Hematopoietic multipotent progenitor cell treated with erythropoietin and hydrocortisone succinate and interleukin-3 and kit ligand, for 4 days (in vitro differentiated cells): ENCODE data around the gene OTUD5.

Experiments
- DNase-seq: peaks from one replicate; pipeline ENCODE4 v3.0.0-alpha.2; 2015

The OTUD5 gene

DNA sequence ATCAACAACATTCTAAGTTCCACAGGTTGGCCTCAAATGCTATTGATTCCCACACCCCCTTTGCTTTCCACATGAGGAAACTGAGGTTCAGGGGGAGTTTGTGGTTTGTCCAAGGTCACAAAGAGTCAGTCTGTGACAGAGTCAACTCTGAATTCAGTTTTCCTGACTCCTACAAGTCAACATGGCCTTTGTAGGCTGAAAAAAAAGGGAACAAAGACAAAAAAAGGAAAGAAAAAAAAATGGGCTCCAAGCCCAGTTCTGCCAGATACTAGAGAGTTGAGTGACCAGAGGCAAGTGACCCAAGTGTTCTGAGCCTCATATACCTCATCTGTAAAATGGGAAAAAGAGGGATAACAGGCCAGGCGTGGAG is 22.1 kb downstream of the OTUD5 start:
- no peak for DNase-seq

DNA sequence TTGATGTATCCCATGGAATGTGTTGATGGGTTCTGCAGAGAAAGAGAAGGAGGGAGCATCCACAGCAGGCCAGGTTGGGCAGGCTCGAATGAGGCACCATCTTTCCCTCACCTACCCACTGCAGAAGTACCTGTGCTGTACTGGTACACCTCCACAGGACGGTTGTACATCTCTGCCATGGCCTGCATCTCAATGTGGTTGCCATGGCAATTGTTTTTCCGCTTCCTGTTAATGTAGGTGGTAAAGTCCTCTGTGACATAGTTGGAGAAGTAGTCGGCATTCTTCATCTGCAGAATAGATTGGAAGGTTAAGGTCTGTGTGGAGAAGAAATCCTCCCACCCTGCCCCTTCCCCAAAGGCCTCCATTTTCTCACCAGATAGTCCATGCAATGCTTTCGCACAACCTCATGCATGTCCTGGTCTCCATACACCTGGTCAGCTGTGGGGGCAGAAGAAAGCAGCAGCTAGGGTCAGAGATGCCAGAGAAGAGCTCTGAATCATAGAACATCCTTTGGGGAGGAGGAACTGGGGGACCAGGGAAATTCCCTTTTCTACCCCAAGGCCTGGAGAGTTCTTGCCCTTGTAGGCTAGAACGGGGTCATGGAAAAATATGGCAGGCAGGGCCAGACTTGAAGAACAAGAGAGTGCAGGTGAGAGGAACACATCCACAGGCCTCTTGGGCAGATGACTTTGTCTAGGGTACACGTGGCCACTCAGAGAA is 22.7 kb downstream of the OTUD5 start:
- DNase-seq: no peak

DNA sequence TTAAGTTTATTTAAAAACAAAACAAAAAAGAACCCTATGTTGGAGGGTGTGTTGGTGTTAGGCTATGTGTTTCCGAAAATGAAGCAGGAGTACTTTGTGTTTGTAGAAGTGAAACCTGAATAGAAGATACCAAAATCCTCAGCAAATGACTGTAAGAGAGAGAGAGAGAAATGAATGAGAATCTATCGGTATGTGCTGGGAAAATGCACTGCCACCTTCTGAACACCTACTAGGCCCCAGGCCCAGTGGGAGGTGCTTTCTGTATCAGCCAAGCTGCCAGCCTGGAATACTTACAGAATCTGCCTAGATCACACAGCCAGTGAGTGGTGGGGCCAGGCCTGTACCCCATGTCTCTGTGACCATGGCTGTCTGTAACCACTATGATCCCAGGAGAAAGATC is 23.6 kb downstream of the OTUD5 start:
- no peak for DNase-seq

DNA sequence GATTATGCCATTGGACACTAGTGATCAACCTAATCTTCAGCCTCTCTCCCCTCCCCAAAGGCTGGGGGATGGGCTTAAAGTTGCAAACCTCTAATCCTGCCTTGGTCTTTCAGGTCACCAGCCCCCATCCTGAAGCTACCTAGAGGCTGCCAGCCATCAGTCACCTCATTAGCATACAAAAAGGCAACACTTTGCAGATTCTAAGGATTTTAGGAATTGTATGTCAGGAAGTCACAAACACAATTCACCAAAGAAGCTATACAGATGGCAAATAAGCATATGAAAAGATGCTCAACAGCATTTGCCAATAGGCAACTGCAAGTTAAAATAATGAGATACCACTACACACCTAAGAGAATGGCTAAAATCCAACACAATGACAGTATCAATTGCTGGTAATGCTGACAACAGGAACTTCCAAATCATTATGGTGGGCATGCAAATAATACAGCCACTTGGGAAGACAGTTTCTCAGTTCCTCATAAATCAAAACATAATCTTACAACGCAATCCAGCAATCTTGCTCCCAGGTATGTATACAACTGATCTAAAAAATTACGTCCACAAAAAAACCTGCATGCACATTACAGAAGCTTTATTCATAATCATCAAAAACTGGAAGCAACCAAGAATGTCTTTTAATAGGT is 29.5 kb downstream of the OTUD5 start:
- no peak for DNase-seq

DNA sequence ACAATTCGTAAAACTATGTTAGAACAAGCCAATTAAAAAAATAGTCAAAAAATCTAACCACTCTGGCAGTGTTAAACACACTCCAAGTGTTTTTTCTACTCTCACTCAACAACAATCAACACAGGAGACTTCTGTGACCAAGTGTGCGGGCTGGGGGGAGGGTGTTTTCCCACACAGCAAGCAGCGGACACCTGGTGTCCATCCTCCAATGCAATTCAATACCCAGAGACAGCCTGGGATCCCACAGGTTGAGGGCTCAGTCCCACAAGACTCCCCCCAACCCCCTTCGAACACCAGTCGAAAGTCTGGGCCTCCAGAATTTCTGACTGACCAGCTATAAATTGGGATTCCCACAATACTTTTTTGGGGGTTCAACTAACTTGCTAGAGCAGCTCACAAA is 30.3 kb downstream of the OTUD5 start:
- no peak for DNase-seq

DNA sequence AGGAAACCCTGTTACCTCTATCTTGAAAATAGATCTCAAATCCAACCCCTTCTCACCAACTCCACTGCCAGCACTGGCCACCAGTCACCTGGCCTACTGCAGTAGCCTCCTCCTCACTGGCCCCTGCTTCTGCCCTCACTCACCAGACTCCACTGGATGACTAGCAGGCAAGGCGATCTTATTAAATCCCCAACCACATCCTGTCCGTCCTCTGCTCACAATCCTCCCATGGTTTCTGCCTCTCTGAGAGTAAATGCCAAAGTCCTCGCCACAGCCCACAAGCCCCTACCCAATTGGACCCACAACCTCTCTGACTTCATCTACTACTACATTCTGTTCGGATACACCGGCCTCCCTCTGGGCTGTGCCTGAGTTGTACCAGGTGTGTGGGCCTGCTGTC is 33.1 kb downstream of the OTUD5 start:
- DNase-seq: peak; percentile 30

DNA sequence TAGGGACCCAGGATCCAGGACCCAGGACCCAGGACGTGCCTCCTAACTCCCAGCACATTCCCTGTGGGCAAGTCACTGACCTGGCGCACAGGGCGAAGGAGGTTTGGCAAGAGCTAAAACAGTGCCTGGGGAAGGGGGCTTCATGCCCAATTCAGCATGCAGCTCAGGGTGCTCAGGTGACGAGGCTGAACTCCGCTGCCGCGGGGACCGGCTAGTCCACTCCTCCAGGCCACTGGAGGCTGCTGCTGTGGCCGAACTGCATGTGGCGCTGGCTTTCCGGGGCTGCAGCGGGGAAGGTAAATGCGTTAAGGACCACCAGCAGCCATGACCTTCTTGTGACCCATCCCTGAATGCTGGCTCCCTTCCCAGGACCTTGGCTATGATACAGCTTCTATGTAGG is 33.6 kb downstream of the OTUD5 start:
- no peak for DNase-seq

DNA sequence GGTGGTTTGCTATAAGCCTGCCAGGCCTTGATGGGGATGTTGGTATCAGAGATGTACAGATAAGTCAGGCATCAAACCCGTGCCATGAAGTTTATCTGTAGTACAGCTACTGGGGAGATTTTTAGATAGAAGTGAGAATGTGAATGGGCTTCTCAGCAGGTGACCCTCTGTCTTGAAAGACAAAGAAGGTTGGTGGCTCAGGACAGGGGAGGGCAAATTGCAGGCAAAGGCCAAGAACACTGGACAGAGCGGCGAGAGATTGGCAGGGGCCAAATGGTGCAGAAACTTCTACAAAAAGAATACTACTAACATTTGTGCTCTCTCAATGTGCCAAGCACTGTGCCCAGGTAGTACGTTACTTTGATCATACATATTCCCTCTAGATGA is 36.7 kb downstream of the OTUD5 start:
- DNase-seq: no peak

DNA sequence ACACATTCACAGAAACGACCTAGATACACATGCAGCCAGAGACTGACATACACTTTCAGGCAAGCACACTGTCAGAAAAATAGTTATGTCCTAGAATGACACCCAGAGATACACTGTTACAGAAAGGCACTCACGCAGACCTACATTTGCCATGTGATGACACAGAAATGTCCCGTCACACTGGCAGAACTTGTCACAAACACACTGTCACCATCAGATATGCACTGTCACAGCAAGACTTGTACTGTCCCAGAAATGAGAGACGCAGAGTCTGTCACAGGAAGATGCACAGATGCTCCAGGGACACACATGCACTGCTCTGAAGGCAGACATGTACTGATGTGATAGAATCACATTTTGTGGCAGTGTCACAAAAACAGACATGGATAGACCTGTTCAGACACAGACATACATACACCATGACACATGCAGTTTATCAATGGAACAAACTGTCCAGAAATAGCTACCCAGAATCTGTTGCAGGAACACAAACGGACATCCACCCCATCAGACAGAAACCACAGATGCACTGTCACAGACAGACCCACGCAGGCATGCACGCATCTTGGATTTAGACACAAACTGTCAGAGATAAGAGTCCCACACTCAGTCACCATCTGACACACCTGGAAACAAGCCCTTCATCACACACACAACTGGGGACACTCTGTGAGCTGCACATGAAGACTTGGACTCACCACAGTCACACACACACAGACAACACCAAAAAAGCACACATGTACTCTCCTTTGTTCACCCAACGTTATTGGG is 37.3 kb downstream of the OTUD5 start:
- peak; percentile 64 for DNase-seq

DNA sequence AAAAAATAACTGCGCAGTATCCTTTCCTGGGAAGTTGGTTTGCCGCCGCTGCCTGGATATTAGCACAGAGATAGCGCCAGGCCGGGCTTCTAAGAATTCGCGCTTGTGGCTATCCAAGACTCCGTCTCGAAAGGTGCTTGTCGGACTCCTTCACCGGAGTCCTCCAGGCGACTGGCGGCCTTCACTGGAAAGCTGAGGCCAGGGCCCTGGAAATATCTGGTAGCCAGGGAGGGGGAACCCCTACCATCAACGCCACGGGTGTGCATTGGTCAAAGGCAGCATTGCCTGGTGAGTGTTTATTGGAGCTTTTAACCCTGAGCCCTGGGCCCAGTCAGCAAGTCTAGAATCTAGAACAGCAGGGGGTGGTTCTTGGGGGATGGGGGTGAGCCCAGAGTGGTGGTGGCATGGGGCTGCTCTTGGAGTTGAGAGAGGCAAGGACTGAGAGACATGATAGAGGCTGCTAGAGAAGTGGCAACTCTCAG is 38.0 kb downstream of the OTUD5 start:
- peak; percentile 37 for DNase-seq

DNA sequence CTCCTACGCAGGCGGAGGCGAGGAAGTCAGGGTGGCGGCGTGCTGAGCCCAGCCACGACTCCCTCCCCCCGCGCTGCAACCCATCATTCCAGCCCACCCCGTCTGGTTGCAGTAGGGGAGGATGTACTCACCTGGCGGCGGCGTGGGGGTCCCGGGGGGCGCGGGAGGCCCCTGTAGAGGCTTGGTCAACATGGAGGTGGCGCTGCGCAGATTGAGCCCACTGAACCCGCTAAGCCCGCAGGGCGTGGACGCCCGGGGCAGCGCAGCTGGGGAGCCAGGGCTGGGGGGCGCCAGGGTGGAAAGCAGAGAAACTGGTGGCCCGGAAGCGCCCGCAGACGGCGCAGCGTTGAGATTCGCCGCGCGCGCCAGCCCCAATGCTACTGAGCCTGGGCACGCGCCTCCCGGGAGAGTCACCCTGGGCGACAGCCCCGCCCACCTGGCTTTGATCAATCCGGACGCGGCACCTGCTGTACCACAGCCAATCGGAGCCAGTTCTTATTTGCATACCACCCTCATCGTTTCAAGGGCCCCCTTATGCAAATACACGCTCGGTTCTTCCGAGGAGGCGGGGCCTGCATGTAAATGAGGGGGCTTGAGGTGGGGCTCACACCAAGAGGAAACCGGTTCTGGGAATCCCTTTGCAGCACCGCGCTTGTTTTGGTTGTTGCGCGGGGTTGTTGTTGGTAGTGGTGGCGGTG is 38.6 kb downstream of the OTUD5 start, which contains the start of gene PIM2:
PIM2 (minus strand) TSS at position 382 of the 698 bp plus-strand sequence; CDS start at position 192, 190 bp downstream.
- peak; percentile 98 for DNase-seq

DNA sequence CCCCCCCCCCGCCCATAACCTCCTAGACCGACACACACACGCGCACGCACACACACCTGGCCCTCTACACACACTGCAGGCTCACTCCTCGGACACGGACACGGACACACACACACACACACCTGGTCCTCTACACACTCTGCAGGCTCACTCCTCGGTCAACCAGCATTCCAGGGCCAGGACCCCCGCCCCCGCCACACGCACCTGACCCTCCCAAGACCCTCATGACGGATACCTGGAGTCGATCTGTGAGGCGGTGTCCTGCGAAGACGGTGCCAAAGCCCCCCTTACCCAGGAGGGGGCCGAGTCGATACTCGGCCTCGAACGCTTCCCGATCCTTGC is 39.1 kb downstream of the OTUD5 start:
- no peak for DNase-seq

DNA sequence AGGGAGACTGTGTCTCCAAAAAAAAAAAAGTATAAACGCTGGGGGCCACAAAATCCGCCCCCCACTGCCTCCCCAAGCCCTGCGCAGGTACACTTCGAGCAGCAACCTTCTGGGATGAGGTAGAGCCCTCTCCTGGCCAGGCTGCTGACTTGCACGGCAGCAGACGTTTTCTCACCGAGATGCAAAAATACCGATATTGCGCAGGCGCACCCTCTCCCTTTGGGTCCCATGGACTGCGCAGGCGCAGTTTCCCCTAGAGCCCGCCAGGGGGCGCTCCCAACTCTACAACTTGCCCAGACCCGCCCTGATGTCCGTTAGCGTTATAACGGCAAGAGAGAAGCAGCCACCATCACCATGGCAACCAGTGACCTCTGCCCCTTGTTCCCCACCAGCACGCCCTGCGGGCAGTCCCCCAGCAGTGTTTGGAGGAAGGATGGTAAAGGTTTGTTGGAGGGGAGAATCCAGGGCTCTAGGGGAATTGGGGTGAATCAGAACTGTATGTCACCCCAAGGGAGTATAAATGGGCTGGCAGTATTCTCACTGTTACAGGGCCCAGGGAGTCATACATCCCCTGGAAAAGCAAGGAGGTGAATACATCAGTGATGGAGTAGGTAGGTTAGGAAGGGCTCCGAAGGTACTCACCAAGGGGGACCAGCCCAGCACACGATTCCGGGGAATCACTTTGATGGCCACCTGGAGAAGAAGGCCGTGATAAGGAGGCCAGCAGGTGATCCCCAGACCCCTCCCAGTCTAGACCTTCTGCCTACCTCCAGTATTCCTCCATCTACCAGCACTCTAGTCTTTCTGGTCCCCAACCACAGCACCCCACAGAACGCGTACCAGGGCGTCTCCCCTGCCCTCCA is 40.0 kb downstream of the OTUD5 start:
- peak; percentile 96 for DNase-seq

DNA sequence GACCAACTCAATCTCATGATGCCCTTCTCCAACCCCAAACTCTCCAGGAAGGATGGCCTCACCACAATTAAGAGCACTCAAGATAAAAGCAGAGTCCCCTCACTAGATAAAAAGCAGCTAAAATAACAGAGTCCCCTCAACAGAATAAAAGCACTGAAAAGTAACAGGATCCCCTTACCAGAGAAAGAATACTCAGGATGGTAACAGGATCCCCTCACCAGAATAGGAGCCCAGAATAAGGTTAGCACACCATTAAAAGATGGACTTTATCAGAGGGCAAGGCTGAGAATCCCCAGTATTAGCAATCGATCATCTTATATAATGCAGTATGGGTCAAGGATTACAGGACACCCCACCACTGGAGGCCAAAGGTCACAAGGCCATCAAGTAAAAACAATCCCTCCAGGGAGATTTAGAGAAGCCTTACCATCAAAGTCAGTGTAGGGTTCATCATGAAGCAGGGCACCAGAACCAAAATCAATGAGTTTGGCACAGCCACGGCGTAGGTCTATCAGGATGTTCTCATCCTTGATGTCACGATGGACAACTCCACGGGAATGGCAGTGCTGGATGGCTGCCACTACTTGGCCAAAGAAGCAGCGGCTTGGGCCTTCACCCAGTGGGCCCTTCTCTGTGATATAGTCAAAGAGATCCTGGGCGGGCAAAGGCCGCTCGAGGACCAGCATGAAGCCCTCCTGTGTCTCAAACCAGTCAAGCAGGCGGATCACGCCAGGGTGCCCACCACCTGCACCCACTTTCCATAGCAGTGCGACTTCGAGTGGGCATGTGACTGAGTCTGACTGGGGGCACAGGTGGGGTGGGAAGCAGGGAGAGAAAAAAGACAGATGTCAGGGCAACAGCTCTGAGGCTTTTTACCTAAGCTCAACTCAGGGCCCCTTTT is 42.6 kb downstream of the OTUD5 start:
- no peak for DNase-seq

DNA sequence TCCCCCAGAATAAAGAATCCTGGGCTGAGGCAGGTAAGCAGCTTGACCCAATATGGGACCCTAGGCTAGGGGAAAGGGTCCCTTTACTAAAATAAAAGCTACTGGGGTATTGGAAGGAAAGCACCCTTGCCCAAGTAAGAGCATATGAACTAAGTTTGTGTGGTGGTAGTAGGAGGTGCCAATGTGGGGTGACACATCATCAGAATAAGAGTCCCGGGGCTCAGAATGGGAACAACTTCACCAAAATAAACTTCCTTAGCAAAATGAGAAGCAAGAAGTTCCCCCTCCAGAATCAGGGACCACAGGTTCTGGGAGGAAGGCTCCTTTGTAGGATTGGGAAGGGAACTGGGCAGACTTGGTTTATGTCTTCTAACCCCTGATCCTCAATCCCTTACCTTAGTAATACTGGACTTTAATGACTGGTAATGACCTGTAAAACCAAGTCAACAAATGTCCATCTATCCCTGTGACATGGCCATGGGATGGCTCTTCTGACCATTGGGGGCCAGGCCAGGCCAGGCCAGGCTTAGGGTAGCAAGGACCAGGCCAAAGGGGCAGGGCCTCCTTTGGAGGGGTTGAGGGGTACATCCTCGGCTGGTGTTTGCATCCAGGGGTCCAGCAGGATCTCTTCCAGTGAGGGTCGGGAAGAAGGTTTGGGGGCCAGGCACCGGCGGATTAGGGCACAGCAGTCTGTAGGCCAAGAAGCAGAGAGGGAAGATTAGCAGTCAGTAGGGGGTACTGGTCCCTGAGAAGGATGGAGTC is 43.6 kb downstream of the OTUD5 start:
- no peak for DNase-seq

DNA sequence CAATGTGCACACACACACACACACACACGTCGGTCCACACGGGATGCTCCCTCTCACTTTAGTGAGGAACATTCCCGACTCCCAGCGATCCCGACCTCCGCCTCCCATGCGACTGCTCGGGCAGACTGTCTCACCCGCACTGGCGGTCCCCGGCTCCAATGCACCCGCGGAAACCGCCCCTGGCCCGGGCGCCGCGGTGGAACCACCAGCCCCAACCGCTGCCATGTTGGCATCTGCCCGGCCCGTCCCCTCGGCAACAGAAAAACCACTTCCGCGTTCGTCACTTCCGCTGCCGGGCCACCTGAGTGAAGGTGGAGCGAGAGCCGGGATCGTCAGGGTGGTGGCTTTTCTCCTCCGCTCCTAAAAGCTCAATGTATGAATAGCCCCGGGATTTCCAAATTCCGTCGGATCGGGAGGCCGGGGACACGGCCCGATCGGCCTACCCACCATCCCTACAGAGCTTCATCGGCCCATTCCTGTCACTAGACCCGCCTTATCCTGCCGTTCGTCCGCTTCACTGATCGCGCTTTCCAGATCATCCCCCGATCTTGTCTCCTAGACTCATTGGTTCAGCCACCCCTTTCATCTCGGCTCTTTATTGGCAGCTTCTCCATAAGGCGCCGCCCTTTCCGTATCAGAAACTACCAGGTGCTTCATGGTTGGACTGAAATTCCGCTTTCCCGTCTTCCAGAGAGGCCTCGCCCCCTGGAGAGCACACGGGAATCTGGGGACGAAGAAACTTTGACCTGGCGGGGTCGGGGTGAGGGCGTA is 45.8 kb downstream of the OTUD5 start, which contains the start of gene SLC35A2:
SLC35A2 (minus strand) TSS at position 235 of the 771 bp plus-strand sequence; CDS start at position 225, 10 bp downstream.
- DNase-seq: peak; percentile 89

DNA sequence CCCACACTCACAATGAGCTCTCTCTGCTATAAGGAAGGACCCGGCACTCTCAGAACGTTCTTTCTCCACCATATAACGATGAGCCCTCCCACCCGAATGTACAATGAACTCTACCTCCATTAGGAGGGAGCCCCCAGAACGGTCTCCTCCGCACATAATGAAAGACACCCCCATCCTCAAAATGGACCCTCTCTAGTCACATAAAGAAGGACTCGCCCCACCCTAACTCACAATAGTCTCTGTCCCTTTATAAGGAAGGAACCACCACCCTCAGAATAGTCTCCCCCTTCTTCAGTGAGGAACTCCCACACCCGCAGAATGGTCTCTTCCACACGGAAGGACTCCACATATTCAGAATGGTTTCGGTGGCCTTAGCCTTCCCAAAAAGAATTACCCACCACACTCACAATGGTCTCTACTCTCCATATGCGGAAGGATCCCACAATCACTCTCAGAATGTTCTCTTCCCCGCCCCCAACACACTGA is 46.4 kb downstream of the OTUD5 start:
- peak; percentile 63 for DNase-seq

DNA sequence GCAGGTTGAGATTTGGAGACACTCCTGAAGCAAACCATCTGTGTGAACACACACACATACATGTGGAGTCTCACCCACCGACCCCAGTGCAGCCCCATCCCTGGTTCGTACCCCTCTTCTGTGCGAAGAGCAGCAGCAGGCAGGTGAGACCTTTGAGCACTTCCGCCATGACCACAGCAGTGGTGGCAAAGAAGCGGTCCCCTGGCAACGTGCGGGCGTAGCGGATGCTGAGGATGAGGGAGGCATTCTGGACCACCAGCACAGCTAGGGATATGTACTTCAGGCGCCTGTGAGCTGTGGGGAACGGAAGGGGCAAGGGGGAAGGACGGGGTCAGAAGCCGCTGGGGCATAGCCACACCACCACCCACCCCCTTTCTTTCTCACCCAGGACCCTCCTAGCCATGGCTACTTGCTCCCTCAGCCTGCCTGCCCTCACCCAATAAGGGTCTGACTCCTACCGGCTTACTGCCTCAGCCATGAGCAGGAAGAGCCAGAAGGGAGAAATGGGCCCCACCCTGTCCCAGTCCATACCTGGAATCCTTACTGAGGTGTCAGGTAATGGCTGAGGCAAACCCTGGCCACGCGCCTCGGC is 47.6 kb downstream of the OTUD5 start:
- no peak for DNase-seq

DNA sequence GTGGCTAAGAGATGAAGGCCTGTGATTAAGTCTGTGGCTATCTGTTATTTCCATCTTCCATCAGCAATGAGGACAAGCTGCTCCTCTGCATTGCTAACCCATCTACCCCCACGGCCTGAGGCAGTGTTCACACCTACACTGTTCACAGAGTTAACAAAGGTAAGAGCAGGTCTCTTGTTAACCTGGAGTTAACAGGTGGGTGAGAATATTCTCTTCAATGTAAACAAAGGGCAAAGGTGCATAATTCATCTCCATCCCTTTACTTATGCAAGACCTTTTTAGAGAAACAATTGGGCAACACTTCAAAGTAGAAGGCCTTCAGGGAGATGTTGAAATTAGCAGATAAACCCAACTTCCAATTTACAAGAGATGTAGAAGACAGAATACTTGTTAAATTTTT is 48.8 kb downstream of the OTUD5 start:
- DNase-seq: no peak
